Measurements from ENCODE around the gene GRID1.

- TF ChIP-seq, protein P1, sequence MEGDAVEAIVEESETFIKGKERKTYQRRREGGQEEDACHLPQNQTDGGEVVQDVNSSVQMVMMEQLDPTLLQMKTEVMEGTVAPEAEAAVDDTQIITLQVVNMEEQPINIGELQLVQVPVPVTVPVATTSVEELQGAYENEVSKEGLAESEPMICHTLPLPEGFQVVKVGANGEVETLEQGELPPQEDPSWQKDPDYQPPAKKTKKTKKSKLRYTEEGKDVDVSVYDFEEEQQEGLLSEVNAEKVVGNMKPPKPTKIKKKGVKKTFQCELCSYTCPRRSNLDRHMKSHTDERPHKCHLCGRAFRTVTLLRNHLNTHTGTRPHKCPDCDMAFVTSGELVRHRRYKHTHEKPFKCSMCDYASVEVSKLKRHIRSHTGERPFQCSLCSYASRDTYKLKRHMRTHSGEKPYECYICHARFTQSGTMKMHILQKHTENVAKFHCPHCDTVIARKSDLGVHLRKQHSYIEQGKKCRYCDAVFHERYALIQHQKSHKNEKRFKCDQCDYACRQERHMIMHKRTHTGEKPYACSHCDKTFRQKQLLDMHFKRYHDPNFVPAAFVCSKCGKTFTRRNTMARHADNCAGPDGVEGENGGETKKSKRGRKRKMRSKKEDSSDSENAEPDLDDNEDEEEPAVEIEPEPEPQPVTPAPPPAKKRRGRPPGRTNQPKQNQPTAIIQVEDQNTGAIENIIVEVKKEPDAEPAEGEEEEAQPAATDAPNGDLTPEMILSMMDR (IDR thresholded peaks at IDR 0.05), result no peak
- TF ChIP-seq POLR2A (IDR thresholded peaks at IDR 0.05), result no peak
These were observed 6.6 kb downstream of the GRID1 start for GRCh38 chr10:86359954-86360353.
